Measurements from ENCODE around the gene BARD1.
"Not testable (repeated sequence)": the region's sequence is repeated elsewhere in the genome, so short reads cannot be mapped to it uniquely, and the experiment has no call there.

BARD1 gene

DNA sequence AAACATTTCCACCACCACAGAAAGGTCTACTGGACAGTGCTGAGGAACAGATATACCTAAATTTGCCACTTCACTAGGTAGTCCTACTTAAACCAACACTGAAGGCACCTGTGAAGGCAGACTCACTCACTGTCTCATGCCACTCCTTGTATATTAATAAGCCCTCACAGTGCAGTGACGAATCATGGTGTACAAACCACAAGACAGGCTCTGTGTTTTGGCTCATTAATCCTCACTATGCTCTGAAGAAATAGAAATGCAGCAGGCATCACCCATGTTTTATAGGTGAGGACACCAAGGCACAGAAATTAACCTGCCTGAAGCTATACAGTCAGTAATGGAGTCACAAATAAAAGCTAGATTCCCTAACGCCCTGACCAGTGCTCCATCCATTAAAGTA is 44.3 kb downstream of the BARD1 start:
- DNase-seq (ENCODE audit: low read depth), result no peak

DNA sequence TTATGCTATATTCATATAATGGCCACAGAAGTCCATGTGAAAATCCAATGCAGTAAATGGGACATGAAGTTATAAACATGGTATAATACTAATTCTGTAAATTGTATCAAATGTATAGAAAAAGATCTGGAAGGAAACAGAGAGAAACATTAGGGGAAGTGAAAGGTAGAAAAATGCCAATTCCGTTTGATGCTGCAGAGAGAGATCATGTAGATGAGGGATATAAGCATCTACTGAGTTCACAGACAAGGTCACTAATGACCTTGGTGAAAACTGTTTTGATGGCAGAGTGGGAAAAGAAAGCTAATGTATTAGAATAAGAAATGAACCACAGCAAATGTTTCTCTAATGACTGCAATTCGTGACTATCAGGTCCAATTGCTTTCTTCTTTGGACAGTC is 56.0 kb downstream of the BARD1 start:
- DNase-seq (ENCODE audit: low read depth), result no peak

GRCh38 chr2:214750529-214750928 is 59.0 kb downstream of the BARD1 start:
- no peak for DNase-seq (ENCODE audit: low read depth)

GRCh38 chr2:214747992-214748391 is 61.5 kb downstream of the BARD1 start:
- DNase-seq (ENCODE audit: low read depth), result no peak

DNA sequence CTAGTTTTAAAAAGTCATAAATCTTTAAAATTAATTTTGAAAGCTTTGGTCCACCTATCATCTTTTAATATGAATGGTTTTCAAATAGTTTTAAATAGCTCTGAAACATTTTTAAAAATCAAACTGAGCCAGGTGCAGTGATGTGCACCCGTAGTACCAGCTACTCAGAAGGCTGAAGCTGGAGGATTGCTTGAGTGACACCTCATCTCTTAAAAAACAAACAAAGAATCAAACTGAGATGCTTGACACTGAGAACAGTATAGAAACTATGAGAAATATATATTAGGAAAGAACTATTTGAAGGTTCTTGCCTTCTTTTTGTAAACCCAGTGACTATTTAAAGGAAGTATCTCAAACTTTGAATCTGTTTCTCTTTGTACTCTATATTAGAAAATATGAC is 67.4 kb downstream of the BARD1 start:
- no peak for DNase-seq (ENCODE audit: low read depth)

DNA sequence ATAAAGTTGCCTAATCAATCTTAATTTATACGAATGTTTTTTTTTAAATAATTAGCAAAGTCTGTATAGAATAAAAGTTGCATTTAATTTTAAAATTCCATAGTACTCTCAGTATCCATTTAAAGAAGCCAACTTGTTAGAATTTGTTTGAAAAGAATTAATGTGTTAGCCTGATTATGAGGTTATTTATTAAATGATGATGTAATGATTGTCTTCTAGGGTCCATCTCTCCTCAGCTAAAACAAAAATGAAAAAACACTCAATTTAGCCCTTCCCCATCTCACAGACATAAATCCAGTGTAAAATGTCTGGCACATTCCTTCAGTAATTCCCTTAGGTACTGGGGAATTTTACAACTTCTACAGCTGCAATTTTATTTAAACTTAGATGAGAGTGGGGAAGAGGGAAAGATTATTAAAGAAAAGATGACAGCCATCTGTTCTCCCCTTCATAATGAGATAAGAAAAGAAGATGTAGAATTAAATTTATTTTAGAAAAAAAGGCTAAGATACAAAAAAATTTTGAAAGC is 68.6 kb downstream of the BARD1 start:
- no peak for DNase-seq (ENCODE audit: low read depth)

- no peak for DNase-seq (ENCODE audit: low read depth)
These were observed 72.3 kb downstream of the BARD1 start for GRCh38 chr2:214737188-214737587.

DNA sequence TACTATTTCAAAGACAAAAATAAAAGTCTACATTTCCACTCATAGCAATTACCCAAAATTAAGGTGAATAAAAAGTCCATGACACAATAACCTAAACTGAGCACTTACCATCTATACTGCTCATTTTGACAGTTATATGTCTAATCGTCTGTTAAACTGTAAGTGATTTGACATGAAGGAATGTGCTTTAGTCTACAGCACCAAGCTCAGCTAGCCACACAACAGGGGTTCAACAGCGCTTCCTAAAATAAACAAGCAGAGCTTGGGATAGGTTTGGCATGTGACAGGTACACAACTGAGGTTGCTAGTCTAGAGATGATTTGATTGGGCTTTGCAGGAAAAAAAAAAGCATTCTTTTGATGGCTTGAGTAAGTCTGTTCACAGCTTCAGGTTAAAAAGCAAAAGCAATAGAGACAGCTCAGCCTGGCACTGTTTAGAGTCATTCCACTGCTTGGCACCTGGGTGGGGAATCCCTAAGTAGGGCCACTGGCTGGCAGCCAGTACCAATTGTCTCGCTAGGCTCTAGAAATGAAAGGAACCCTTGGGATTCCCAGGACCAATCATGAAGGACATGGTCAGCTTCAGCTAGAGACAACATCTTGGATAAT is 78.6 kb downstream of the BARD1 start:
- no peak for DNase-seq (ENCODE audit: low read depth)

- no peak for DNase-seq (ENCODE audit: low read depth)
These were observed 79.2 kb downstream of the BARD1 start for GRCh38 chr2:214730248-214730647.

DNA sequence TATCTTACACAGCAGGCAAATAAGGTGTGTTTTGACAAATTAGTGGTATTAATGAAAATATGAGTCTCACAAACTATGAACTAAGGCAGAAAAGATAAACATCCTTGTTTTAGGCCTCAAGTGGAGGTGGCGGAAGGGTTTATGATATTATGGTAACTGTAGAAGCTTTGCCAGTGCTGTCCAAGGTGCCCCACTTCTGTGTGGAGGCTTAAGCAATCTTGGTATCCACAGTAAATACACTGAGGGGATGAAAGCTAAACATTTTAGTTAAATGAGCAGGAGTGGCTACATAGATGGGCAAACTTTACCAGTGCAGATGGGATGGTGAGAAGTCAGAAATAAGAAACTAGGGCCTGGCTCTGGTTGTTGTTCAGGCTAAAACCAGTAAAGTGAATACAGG is 84.7 kb downstream of the BARD1 start:
- no peak for DNase-seq (ENCODE audit: low read depth)

DNA sequence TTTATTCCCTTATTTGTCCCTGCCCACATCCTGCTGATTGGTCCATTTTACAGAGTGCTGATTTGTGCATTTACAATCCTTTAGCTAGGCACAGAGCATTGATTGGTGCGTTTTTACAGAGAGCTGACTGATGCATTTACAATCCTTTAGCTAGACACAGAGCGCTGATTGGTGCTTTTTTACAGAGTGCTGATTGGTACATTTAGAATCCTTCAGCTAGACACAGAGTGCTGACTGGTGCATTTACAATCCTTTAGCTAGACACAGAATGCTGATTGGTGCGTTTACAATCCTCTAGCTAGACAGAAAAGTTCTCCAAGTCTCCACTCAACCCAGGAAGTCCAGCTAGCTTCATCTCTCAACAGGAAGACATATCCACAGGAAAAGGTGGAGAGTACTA is 91.6 kb downstream of the BARD1 start:
- DNase-seq (ENCODE audit: low read depth), result not testable (repeated sequence)

- DNase-seq (ENCODE audit: low read depth), result no peak
These were observed 92.5 kb downstream of the BARD1 start for GRCh38 chr2:214716811-214717560.

- DNase-seq (ENCODE audit: low read depth), result no peak
These were observed 94.5 kb downstream of the BARD1 start for GRCh38 chr2:214715025-214715424.

- no peak for DNase-seq (ENCODE audit: low read depth)
These were observed 96.2 kb downstream of the BARD1 start for GRCh38 chr2:214713080-214713830.

GRCh38 chr2:214710729-214711128 is 98.8 kb downstream of the BARD1 start:
- no peak for DNase-seq (ENCODE audit: low read depth)

DNA sequence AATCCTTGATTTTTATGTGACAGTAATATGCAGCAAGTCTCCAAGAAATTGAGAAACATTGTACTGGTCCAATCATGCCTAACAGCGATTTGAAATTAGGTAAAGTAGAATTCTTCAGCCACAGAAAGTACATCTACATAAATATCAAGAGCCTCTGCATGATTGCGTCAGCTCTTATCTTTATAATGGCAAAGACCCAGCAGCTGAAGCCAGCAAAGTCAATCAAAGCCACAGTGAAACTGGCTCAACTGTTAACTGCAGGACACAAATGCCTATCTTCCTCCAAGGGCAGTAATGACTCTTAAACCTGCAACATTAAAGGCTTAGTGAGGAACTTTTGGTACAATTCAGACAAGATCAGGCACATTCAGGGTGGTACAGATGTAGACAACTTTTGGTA is 102.5 kb downstream of the BARD1 start:
- DNase-seq (ENCODE audit: low read depth), result no peak

DNA sequence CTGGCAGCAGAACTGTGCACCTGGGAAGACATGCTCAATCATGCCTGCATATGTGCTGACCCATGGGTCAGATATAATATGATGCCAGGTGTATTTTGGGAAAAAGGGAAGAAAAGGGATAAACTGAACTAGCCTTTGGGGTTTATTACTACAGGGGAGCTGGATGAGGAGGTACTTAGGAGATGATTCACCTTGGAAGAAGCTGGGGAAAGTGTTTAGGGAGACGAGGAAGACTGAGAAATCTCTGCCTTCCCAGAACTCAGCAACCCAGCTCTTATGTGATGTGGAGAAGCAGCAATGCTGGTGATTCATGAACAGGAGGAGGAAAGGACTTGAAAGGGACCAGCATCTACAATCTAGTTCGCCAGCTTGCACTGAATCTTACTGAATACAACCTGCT is 110.2 kb downstream of the BARD1 start:
- no peak for DNase-seq (ENCODE audit: low read depth)

DNA sequence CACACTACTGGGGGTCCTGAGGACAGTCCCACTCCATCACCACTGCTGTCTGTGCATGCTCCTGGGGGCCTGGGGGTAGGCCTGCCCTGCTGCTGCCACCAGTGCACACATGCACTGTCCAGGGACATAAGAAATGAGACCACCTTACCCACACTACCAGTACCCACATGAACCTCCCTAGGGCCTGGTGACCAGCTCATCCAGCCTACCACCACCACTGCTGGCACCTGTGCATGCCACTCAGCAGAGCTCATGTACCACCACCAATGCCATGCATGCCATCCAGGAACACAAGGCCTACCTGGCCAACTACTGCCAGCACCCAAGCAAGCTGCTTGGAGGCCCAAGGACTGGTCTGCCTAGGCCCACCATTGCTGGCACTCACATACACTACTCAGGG is 112.8 kb downstream of the BARD1 start:
- DNase-seq (ENCODE audit: low read depth), result no peak

GRCh38 chr2:214695789-214696188 is 113.7 kb downstream of the BARD1 start:
- DNase-seq (ENCODE audit: low read depth), result no peak

DNA sequence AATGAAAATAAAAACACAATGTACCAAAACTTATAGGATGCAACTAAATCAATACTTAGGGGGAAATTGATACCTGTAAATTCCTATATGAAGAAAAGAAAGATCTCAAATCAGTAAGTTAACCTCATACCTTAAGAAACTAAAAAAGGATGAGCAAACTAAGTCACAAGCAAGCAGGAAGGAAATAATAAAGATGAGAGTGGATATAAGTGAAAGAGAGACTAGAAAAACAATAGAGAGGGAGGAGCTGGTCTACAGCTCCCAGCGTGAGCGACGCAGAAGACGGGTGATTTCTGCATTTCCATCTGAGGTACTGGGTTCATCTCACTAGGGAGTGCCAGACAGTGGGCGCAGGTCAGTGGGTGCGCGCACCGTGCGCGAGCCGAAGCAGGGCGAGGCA is 125.9 kb downstream of the BARD1 start:
- not testable (repeated sequence) for DNase-seq (ENCODE audit: low read depth)

- no peak for DNase-seq (ENCODE audit: low read depth)
These were observed 129.7 kb downstream of the BARD1 start for GRCh38 chr2:214679736-214680135.

GRCh38 chr2:214676421-214677089 is 132.9 kb downstream of the BARD1 start:
- DNase-seq (ENCODE audit: low read depth), result no peak
